Uterus (tissue), 2 donors: ENCODE results near the gene FNDC10.

Experiments used
- POLR2A ChIP-seq, 2 donors: fragments of 450-650 bp; IDR thresholded peaks; one replicate each; pipeline ENCODE4 v1.6.1; 2016; ENCODE audit warnings: antibody characterized with exemption in 2 of 2, mild to moderate bottlenecking in 1 of 2, moderate library complexity in 1 of 2
- TF ChIP-seq, protein P1 (sequence below), 4 experiments: fragments of 200-600 bp in 2 of 4; fragments of 450-650 bp in 2 of 4; sonication (generic) in 2 of 4; IDR thresholded peaks; one replicate each; pipeline ENCODE4 v1.5.1; 2016 to 2019; ENCODE audit warnings: antibody characterized with exemption in 4 of 4, mild to moderate bottlenecking in 2 of 4, moderate library complexity in 1 of 4

DNA sequence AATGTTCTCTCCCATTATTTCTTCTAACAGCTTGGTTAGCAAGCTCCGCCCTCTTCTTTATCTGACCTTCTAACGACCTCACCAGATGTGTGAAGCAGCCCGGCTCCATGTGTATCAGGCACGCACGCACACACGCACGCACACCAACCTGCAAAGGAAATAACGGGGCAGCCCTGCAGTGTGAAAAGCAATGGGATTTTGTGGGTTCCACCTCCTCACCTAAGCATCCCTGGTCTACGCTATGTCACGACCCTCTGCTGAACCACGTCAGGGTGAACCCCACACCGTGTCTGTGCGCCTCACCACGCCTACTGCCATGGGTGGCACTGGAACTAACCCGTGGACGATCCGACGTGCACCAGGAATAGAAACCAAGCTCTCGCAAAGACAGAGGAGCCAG is 35.7 kb downstream of the FNDC10 start:
- TF ChIP-seq, protein P1, sequence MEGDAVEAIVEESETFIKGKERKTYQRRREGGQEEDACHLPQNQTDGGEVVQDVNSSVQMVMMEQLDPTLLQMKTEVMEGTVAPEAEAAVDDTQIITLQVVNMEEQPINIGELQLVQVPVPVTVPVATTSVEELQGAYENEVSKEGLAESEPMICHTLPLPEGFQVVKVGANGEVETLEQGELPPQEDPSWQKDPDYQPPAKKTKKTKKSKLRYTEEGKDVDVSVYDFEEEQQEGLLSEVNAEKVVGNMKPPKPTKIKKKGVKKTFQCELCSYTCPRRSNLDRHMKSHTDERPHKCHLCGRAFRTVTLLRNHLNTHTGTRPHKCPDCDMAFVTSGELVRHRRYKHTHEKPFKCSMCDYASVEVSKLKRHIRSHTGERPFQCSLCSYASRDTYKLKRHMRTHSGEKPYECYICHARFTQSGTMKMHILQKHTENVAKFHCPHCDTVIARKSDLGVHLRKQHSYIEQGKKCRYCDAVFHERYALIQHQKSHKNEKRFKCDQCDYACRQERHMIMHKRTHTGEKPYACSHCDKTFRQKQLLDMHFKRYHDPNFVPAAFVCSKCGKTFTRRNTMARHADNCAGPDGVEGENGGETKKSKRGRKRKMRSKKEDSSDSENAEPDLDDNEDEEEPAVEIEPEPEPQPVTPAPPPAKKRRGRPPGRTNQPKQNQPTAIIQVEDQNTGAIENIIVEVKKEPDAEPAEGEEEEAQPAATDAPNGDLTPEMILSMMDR (IDR thresholded peaks at IDR 0.05): no peak
- no peak for TF ChIP-seq POLR2A (IDR thresholded peaks at IDR 0.05)
